ENCODE data around the gene MED28. TPM values are rescaled to one million over a fixed set of nuclear protein-coding genes. Genes with fewer than 3 reads are reported as not detected.
A peak's percentile ranks its signal among the peaks of the same experiment; 100 is the strongest.

MED28 gene
- polyA plus RNA-seq, 1 of the 3 experiments (the other 2 are of a cell fraction), result 7.5 TPM

- no peaks in the 10 kb centered on the region for H4K20me1 ChIP-seq (ENCODE audit: insufficient read depth)
- no peaks in the 10 kb centered on the region for H3K9me3 ChIP-seq
- peaks cover 20% of the 10 kb centered on the region; the same call in 1 of the 2 replicates for H3K79me2 ChIP-seq (ENCODE audit: insufficient read depth)
- no peaks in the 10 kb centered on the region for H3K27me3 ChIP-seq (ENCODE audit: insufficient read depth)
- peaks cover 2% of the 10 kb centered on the region for H3F3A ChIP-seq (replicated peaks; ENCODE audit: insufficient read depth)
- H3K9me2 ChIP-seq, result no peaks in the 10 kb centered on the region
- H3K4me2 ChIP-seq, result peak overlapping the region; percentile 97
- H2AFZ ChIP-seq (ENCODE audit: low read depth), result no peak overlapping the region
- peaks cover 12 to 31% of the 10 kb centered on the region in 2 experiments for H3K36me3 ChIP-seq (replicated peaks in 1 of 2; ENCODE audit: control insufficient read depth in 1 of 2, insufficient read depth in 2 of 2, low read length in 1 of 2)
- no peak for TF ChIP-seq FOXJ3 (CRISPR knock-in tag; IDR thresholded peaks at IDR 0.05)
- TF ChIP-seq, protein P1, sequence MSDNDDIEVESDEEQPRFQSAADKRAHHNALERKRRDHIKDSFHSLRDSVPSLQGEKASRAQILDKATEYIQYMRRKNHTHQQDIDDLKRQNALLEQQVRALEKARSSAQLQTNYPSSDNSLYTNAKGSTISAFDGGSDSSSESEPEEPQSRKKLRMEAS (IDR thresholded peaks at IDR 0.05; ENCODE audit: low read depth), result no peak
- TF ChIP-seq EZH2phosphoT487 (IDR thresholded peaks at IDR 0.05; ENCODE audit: borderline replicate concordance, low read depth), result no peak
- no peak for TF ChIP-seq NRF1 (IDR thresholded peaks at IDR 0.05; ENCODE audit: low read depth, low read length)
- no peak for TF ChIP-seq MXI1 (IDR thresholded peaks at IDR 0.05; ENCODE audit: low read depth, low read length)
- TF ChIP-seq, protein P2, sequence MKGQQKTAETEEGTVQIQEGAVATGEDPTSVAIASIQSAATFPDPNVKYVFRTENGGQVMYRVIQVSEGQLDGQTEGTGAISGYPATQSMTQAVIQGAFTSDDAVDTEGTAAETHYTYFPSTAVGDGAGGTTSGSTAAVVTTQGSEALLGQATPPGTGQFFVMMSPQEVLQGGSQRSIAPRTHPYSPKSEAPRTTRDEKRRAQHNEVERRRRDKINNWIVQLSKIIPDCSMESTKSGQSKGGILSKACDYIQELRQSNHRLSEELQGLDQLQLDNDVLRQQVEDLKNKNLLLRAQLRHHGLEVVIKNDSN (IDR thresholded peaks at IDR 0.05; ENCODE audit: borderline replicate concordance, low read depth), result no peak
- no peak for TF ChIP-seq RFX5 (IDR thresholded peaks at IDR 0.05; ENCODE audit: low read length)
- TF ChIP-seq TEAD4 (IDR thresholded peaks at IDR 0.05; ENCODE audit: borderline replicate concordance, insufficient read depth), result no peak
- H3K9ac ChIP-seq, result peak overlapping the region; percentile 74; the same call in 1 of the 2 replicates
- peaks cover 8 to 9% of the 10 kb centered on the region in 2 experiments; a peak in 2 of 4 replicates for H3K4me1 ChIP-seq (ENCODE audit: control insufficient read depth in 1 of 2, insufficient read depth in 2 of 2, low read depth in 1 of 2, low read length in 1 of 2)
- ChIA-PET POLR2A (interaction anchor here (0.9 to 1.1 kb wide), 2 partner anchors 26 to 231 kb away, joined by 3 to 4 read pairs; no protein-coding TSS in a partner anchor), CTCF (interaction anchor here (1.1 to 4.1 kb wide), 4 partner anchors 24 to 58 kb away, joined by 3 to 15 read pairs (median 4); partner anchors contain the start of gene MED28)
- no peak for DNase-seq
- WGBS (ENCODE audit: low lambda C conversion rate), result 85% methylated on average over 6 of the region's 6 CpGs
- H3K27ac ChIP-seq (ENCODE audit: low read depth in 2 of 2, low read length in 1 of 2), result no peak overlapping the region
- peak overlapping the region; percentile 62 to 95 for H3K4me3 ChIP-seq (ENCODE audit: low read depth in 2 of 2, low read length in 1 of 2)
These were observed 36.0 kb upstream of the MED28 start for GRCh38 chr4:17578482-17578891.

- peaks cover 12 to 54% of the 10 kb centered on the region in 2 experiments for H3K36me3 ChIP-seq (replicated peaks in 1 of 2; ENCODE audit: control insufficient read depth in 1 of 2, insufficient read depth in 2 of 2, low read length in 1 of 2)
- H4K20me1 ChIP-seq (ENCODE audit: insufficient read depth), result no peaks in the 10 kb centered on the region
- H3K27me3 ChIP-seq (ENCODE audit: insufficient read depth), result no peaks in the 10 kb centered on the region
- POLR2A ChIA-PET, result no interaction called here
- no peak overlapping the region for H2AFZ ChIP-seq (ENCODE audit: low read depth)
- H3K4me2 ChIP-seq, result no peak overlapping the region
- CTCF ChIA-PET, result interaction anchor here (1.0 kb wide), 1 partner anchor 227 kb away, joined by 3 read pairs; no protein-coding TSS in a partner anchor
- no peak overlapping the region for H3K4me3 ChIP-seq (ENCODE audit: low read depth in 2 of 2, low read length in 1 of 2)
- TF ChIP-seq GABPA (IDR thresholded peaks at IDR 0.05; ENCODE audit: low read depth) (no peak), JUND (IDR thresholded peaks at IDR 0.05) (no peak)
- H3K9me3 ChIP-seq, result no peaks in the 10 kb centered on the region
- peaks cover 8 to 9% of the 10 kb centered on the region in 2 experiments; a peak in 2 of 4 replicates for H3K4me1 ChIP-seq (ENCODE audit: control insufficient read depth in 1 of 2, insufficient read depth in 2 of 2, low read depth in 1 of 2, low read length in 1 of 2)
- no peaks in the 10 kb centered on the region for H3K9me2 ChIP-seq
- H3K9ac ChIP-seq, result no peak overlapping the region
- peaks cover 20% of the 10 kb centered on the region; the same call in 1 of the 2 replicates for H3K79me2 ChIP-seq (ENCODE audit: insufficient read depth)
- H3F3A ChIP-seq (replicated peaks; ENCODE audit: insufficient read depth), result peaks cover 2% of the 10 kb centered on the region
- no peak for DNase-seq
- no peak overlapping the region for H3K27ac ChIP-seq (ENCODE audit: low read depth in 2 of 2, low read length in 1 of 2)
- WGBS (ENCODE audit: low lambda C conversion rate), result 74% methylated on average over 7 of the region's 7 CpGs
These were observed 33.5 kb upstream of the MED28 start for GRCh38 chr4:17580969-17581368.

- ChIA-PET CTCF (interaction anchor here (0.9 to 1.8 kb wide), 2 partner anchors 34 to 224 kb away, joined by 3 to 7 read pairs; no protein-coding TSS in a partner anchor), POLR2A (no interaction called here)
- no peaks in the 10 kb centered on the region for H3K9me3 ChIP-seq
- H3F3A ChIP-seq (replicated peaks; ENCODE audit: insufficient read depth), result peaks cover 2% of the 10 kb centered on the region
- no peak overlapping the region for H3K4me2 ChIP-seq
- H3K27ac ChIP-seq (ENCODE audit: low read depth in 2 of 2, low read length in 1 of 2), result no peak overlapping the region
- no peaks in the 10 kb centered on the region for H4K20me1 ChIP-seq (ENCODE audit: insufficient read depth)
- no peaks in the 10 kb centered on the region for H3K9me2 ChIP-seq
- no peak overlapping the region for H2AFZ ChIP-seq (ENCODE audit: low read depth)
- H3K4me1 ChIP-seq (ENCODE audit: control insufficient read depth in 1 of 2, insufficient read depth in 2 of 2, low read depth in 1 of 2, low read length in 1 of 2), result peaks cover 5 to 6% of the 10 kb centered on the region in 2 experiments; a peak in 2 of 4 replicates
- peaks cover 15% of the 10 kb centered on the region; the same call in 1 of the 2 replicates for H3K79me2 ChIP-seq (ENCODE audit: insufficient read depth)
- no peak overlapping the region for H3K9ac ChIP-seq
- 96% methylated on average over 9 of the region's 9 CpGs for WGBS (ENCODE audit: low lambda C conversion rate)
- no peak overlapping the region for H3K4me3 ChIP-seq (ENCODE audit: low read depth in 2 of 2, low read length in 1 of 2)
- no peak for DNase-seq
- H3K27me3 ChIP-seq (ENCODE audit: insufficient read depth), result no peaks in the 10 kb centered on the region
- H3K36me3 ChIP-seq (replicated peaks in 1 of 2; ENCODE audit: control insufficient read depth in 1 of 2, insufficient read depth in 2 of 2, low read length in 1 of 2), result peaks cover 24 to 69% of the 10 kb centered on the region in 2 experiments
- no peak for TF ChIP-seq JUND (IDR thresholded peaks at IDR 0.05)
- TF ChIP-seq TCF12 (IDR thresholded peaks at IDR 0.05), result no peak
- no peak for TF ChIP-seq YY1 (IDR thresholded peaks at IDR 0.05; ENCODE audit: low read depth)
- no peak for TF ChIP-seq FOXJ3 (CRISPR knock-in tag; IDR thresholded peaks at IDR 0.05)
- TF ChIP-seq POLR2AphosphoS5 (IDR thresholded peaks at IDR 0.05; ENCODE audit: low read depth, low read length), result no peak
- TF ChIP-seq RXRA (IDR thresholded peaks at IDR 0.05; ENCODE audit: borderline replicate concordance, low read depth), result no peak
- TF ChIP-seq EP300 (IDR thresholded peaks at IDR 0.05; ENCODE audit: borderline replicate concordance in 1 of 2, low read depth in 1 of 2, low read length in 1 of 2), result no peak
- no peak for TF ChIP-seq RAD21 (IDR thresholded peaks at IDR 0.05; ENCODE audit: low read length)
- no peak for TF ChIP-seq GATA2 (CRISPR knock-in tag; IDR thresholded peaks at IDR 0.05)
- TF ChIP-seq, protein P3, sequence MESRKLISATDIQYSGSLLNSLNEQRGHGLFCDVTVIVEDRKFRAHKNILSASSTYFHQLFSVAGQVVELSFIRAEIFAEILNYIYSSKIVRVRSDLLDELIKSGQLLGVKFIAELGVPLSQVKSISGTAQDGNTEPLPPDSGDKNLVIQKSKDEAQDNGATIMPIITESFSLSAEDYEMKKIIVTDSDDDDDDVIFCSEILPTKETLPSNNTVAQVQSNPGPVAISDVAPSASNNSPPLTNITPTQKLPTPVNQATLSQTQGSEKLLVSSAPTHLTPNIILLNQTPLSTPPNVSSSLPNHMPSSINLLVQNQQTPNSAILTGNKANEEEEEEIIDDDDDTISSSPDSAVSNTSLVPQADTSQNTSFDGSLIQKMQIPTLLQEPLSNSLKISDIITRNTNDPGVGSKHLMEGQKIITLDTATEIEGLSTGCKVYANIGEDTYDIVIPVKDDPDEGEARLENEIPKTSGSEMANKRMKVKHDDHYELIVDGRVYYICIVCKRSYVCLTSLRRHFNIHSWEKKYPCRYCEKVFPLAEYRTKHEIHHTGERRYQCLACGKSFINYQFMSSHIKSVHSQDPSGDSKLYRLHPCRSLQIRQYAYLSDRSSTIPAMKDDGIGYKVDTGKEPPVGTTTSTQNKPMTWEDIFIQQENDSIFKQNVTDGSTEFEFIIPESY (IDR thresholded peaks at IDR 0.05; ENCODE audit: borderline replicate concordance, low read depth), result no peak
- no peak for TF ChIP-seq NFIC (IDR thresholded peaks at IDR 0.05; ENCODE audit: borderline replicate concordance)
- no peak for TF ChIP-seq MXI1 (IDR thresholded peaks at IDR 0.05; ENCODE audit: low read depth, low read length)
These were observed 31.2 kb upstream of the MED28 start for GRCh38 chr4:17583276-17583675.

All from SK-N-SH (cell line).